Activated CD4-positive, alpha-beta T cell treated with anti-CD3 and anti-CD28 coated beads for 24 hours (primary cell): Measurements from ENCODE around the gene PHACTR4.
"Not testable (repeated sequence)": the region's sequence is repeated elsewhere in the genome, so short reads cannot be mapped to it uniquely, and the experiment has no call there.

Source experiments
- DNase-seq, 2 donors: peaks; one replicate each; pipeline ENCODE4 v3.0.0-alpha.2; 2020; ENCODE audit warnings: low read depth in 2 of 2

PHACTR4 gene

DNA sequence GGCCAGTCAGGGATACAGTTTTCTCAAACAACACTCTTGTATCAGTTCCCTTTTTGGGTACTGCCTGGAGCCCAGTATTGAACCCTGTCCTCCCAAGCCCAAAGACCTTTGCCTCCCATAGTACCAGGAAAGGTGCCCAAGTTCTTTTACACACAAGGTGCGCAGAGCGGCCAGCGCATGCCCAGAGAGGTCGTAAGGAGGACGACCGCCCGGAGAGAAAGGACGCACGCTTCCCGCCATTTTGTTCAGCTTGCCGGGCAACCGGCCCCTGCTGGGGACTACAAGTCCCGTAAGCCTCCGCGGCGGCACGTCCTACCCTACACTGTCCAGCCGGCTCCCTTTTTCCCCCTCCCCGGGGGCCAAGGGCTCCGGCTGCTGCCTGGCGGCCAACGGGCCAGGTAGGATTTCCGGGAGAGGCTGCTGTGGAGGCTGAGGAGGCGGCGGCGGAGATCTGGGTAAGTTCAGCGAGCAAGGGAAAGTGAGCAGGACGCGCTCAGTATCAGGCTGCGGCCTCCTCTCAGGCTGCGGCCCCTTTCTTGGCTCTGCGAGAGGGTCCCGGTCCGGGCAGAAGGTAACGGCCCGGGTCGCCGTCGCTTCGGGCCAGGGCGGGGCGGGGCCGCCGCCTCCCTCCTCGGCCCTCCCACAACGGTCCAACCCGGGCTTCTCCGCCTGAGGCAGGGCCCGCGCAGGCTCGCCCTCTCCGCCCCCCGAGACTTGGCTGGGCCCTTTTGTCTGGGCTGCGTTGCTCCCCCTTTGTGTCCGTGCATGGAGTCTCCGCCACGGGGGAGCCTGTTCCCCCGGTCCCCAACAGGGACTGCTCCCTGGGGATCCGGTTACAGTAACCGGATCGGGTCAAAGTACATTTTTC lies at the start of gene PHACTR4:
Gene PHACTR4 (plus strand): TSS at position 370 of the 868 bp plus-strand sequence. CDS start 37,708 bp downstream, outside the sequence.
- DNase-seq = peak; percentile 65 to 73

DNA sequence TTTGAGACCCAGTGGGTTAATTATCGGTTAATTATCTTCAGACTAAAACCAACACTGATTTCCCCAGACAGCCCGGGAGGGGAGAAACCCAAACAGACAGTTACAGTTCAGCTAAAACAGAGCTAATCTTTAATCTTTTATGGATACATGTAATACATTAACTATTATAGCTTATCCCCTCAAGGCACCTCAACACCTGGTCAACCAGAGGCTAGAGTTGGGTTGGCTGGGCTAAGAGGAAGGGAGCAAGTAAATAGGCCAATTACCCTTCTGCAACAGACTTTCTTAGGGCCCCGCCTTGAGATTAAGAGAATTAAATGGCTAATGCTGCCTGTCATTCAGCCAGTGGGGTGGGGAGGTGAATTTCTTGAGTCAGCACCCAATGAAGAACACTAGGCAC lies 47.3 kb upstream of the PHACTR4 start:
- DNase-seq = no peak

DNA sequence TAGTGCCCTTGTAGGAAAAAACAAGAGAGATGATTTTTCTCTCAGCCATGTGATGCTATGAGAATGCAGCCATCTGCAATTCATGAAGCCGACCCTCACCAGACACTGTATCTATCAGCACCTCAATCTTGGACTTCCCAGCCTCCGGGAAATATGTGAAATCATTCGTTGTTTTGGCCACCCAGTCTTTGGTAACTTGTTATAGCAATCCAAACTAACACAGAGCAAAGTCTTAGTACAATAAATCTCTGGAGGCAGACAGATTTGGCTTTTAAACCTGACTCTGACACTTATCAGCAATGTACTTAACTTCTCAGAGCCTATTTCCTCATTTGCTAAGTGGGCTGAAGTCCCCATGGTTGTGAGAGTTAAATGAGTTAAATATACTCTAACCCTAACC lies 45.8 kb upstream of the PHACTR4 start:
- DNase-seq = no peak

DNA sequence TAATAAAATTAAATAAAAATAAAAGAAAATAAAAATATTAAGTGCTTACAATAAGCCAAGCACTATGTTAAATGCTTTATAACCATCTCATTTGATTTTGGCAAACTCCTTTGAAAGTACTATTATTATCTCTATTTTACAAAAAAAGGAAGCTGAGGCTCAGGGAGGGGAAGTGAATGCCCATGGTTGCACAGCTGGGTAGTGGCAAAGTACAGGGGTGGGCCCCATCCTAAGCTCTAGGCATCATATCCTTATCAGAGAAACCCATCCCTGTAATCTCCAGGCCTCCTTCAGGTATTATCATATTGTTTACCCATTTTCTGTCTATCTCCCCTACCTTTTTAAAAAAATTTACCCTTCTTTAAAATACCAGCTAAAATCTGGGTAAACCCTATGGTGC lies 43.0 kb upstream of the PHACTR4 start:
- DNase-seq = no peak

DNA sequence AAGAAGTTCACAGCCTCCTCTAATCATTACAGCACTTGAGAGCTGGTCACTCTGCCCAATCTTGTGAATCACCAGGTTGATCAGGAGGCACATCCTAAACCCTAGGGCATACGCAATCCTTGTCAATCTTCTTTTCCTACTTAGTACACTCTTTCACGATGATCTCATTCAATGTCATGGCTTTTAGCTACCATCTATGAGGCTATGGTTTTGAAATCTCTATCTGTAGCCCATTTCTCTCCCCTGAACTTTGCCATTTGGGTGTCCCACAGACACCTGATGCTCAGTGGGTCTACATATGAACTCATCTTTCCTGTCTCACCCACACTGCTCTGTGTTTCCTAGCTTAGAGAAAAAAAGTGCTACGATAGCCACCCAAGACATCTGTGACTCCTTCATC lies 42.6 kb upstream of the PHACTR4 start:
- DNase-seq = no peak

DNA sequence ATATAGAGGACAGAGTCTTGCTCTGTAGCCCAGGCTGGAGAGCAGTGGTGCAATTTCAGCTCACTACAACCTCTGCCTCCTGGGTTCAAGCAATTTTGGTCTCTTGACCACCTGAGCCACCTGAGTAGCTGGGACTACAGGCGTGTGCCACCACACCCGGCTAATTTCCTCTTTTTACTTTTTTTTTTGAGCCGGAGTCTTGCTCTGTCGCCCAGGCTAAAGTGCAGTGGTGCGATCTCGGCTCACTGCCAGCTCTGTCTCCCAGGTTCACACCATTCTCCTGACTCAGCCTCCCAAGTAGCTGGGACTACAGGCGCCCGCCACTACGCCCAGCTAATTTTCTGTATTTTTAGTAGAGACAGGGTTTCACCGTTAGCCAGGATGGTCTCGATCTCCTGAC lies 42.1 kb upstream of the PHACTR4 start:
- DNase-seq = not testable (repeated sequence)

DNA sequence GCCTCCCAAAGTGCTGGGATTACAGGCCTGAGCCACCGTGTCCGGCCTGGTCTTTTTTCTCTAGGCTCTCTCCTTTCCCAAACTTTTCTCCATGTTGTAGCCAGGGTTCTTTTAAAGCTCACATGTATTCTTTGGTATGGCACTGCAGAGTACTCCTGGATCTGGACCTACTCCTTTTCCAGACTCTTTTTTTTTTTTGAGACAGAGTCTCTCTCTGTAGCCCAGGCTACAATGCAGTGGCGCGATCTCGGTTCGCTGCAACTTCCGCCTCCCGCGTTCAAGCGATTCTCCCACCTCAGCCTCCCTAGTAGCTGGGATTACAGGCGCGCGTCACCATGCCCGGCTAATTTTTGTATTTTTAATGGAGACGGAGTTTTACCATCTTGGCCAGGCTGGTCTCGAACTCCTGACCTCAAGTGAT lies 41.3 kb upstream of the PHACTR4 start:
- DNase-seq = no peak

DNA sequence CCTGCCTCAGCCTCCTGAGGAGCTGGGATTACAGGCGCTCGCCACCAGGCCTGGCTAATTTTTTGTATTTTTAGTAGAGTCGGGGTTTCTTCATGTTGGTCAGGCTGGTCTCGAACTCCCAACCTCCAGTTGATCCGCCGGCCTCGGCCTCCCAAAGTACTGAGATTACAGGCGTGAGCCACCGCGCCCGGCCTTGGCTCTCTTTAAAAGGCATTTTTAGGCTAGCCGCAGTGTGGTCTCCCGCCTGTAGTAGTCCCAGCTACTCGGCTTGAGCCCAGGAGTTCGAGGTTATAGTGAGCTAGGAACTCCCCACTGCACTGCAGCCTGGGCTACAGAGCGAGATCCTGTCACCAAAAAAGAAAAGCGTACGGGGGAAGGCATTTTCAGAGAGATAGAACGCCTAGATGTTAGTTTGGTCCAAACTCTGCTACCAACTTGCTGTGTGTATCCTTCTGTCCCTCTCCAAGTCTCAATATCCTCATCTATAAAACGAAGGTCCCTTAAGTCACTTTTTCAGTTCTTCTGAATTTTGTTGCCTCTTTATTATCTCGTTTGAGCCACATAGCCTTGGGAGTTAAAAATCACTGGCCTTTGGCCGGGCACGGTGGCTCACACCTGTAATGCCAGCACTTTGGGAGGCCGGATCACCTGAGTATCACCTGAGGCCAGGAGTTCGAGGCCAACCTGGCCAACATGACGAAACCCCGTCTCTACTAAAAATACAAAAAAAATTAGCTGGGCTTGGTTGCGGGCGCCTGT lies 40.0 kb upstream of the PHACTR4 start:
- peak; percentile 12 to 23 for DNase-seq

DNA sequence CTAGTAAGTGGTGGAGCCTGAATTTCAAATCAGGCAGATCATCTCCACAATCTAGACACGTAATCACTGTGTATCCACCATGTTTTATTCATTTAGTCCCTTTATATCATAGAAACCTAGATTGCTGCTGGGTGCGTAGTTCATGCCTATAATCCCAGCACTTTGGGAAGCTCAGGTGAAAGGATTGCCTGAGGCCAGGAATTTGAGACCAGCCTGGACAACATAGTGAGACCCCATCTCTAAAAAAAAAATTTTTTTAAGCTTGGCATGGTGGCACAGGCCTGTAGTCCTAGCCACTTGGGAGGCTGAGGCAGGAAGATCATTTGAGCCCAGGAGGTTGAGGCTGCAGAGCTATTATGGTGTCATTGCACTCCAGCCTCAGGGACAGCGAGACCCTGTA lies 30.6 kb upstream of the PHACTR4 start:
- no peak for DNase-seq

DNA sequence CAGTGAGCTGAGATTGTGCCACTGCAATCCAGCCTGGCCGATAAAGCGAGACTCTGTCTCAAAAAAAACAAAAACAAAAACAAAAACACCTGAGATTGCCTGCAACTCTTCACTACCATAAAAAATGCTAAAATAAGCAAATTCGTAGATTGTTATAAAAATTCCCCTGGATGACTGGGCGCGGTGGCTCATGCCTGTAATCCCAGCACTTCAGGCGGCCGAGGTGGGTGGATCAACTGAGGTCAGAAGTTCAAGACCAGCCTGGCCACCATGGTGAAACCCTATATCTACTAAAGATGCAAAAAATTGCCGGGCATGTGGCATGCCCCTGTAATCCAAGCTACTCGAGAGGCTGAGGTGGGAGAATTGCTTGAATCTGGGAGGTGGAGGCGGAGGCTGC lies 30.0 kb upstream of the PHACTR4 start:
- DNase-seq = no peak

DNA sequence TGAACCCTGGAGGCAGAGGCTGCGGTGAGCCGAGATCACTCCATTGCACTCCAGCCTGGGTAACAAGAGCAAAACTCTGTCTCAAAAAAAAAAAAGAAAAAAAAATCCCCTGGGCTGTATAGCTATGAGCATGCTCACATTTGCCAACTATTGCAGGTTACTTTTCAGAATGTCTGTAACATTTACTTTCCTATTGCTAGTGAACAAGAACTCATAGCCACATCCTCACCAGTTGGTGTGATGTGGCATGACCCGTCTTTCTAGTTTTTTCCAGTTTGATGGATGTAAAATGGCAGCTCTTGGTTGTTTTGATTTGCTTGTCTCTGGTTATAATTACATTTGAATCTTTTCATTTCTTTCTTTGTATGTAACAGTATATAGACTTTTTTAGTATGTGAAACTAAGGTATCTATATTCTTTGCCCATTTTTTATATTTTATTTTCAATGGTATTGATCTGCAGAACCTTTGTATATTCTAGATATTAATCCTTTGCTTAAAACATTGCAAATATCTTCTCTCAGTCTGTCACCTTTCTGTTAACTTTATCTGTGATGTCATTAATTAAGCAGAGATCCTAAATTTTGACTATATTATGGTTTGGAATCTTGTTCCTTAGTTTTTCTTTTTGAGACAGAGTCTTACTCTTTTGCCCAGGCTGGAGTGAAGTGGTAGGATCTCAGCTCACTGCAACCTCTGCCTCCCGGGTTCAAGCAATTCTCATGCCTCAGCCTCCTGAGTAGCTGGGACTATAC lies 29.1 kb upstream of the PHACTR4 start:
- no peak for DNase-seq

DNA sequence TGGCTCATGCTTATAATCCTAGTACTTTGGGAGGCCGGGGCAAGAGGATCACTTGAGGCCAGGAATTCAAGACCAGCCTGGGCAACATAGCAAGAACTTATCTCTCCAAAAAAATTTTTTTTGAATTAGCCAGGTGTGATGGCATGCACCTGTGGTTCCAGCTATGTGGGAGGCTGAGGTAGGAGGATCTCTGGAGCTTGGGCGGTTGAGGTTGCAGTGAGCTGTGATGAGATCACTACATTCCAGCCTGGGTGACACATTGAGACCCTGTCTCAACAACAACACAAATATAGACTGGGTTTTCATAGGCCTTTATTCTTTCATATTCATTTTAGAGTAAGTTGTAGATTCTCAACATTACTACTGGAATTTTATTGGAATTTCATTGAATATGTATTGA lies 27.9 kb upstream of the PHACTR4 start:
- DNase-seq = no peak

DNA sequence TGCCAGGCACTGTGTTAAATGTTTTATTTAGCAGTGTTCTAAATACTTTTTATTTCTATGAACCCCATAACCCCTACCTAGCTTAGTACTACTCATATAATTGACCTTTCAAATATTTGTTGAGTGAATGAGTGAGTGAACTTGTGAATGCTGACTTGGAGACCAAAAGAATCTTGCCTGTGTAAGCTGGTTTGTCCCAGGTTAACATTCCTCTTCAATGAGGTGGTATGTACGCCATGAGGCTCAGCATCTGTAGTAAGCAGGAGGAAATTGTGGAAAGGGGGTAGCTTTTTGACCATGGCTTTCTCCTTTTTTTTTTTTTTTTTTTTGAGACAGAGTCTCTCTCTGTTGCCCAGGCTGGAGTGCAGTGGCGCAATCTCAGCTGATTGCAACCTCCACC lies 26.1 kb upstream of the PHACTR4 start:
- no peak for DNase-seq

DNA sequence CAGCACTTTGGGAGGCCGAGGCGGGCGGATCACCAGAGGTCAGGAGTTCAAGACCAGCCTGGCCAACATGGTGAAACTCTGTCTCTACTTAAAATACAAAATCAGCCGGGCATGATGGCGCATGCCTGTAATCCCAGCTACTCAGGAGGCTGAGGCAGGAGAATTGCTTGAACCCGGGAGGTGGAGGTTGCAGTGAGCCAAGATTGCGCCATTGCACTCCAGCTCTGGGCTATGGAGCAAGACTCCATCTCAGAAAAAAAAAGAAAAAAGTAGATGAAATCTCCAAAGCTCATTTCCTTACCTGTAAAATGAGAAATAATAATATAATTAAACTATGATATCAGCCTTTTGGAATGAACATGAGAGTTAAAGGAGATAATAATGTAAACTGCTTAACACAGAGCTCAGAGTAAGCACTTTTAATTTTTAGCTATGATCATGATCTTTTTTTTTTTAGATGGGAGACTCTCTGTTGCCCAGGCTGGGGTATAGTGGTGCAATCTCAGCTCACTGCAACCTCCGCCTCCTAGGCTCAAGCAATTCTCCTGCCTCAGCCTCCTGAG lies 16.2 kb upstream of the PHACTR4 start:
- DNase-seq = not testable (repeated sequence)

DNA sequence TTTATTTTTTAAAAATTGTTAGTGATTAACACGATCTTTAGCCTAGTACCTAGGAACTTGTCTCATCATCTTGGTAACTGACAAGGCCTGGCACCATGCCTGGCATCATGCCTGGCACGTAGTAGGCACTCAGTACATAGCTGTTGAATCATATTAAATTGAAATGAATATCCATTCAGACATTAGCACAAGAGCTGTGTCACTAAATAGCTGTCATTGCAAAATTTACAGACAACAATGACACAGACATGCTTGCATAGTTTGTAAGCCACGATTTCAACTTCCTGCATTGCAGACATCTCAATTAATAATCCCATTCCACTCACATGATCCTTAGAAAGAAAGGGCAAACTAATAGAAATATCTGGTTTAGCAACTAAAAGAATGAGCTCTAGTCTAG lies 15.4 kb upstream of the PHACTR4 start:
- DNase-seq = no peak

DNA sequence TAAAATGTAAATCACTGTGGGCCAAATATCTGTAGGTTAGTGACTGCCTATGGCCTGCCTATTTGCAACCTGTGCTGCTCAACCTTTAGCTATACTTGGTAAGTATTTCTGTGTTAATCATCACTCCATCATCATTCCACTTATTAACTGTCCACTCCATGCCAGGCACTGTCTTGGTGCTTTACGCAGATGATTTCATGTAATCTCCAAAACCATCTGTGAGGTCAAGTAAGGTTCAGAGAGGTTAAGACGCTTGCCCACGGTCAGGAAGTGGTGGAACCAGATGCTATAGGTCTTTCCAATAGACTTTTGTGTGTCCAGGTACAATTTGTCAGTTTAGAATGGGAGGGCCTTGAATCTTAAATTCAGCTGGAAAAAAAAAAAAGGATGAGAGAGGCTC lies 10.8 kb upstream of the PHACTR4 start:
- no peak for DNase-seq

DNA sequence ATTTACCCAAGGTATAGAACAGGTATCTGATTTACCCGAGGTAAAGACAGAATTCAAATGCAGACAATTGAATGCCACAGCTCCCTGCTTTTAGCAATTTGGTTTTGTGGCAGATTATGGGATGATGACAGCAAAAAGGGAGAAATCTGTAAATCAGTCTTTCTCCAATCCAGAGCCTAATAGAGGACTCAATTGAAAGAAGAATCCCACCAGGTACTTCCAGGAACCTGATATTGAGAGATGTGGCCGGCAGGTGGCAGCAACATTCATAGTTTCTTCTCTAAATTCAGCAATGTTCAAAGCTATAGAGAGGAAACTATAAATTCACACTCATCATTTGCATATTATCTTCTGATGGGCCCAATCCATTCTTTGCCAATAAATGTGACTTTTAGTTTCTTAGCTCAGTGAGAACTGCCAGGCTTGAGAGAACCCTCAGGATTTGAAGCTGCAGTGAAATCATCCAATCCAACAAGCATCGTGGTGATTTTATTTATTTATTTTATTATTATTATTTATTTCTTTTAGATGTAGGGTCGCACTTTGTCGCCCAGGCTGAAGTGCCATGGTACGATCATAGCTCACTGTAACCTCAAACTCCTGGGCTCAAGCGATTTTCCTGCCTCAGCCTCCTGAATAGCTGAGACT lies 9.8 kb upstream of the PHACTR4 start:
- DNase-seq = peak; percentile 56 to 71

DNA sequence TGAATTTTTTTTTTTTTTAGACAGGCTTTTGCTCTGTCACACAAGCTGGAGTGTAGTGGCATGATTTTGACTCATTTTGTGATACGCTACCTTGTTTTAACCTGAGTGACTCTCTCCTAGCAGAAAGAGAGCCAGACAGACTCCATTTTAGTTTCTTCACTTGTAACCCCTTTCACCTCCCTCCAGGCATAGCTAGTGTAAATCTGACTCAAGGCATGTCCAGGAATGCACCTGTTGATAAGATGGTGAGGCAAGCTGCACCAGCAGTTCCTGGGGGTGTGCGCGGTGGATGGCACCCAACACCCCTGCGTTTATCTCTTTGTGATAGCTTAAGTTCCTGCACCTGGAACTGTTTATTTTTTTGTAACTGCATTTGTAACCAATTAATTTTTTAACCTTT lies 4.7 kb upstream of the PHACTR4 start:
- no peak for DNase-seq

DNA sequence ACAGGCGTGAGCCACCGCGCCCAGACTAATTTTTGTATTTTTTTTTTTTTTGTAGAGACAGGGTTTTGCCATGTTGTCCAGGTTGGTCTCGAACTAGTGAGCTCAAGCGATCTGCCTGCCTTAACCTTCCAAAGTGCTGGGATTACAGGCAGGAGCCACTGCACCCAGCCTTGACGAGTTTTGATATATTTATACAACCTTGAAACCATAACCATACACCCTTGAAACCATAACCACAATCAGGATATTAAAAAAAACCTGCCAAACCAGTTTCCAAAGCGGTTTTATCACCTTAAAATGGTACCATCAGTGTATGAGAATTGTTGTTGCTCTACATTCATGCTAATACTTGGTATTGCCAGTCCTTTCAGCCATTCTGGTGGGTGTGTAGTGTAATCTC lies 3.7 kb upstream of the PHACTR4 start:
- no peak for DNase-seq

DNA sequence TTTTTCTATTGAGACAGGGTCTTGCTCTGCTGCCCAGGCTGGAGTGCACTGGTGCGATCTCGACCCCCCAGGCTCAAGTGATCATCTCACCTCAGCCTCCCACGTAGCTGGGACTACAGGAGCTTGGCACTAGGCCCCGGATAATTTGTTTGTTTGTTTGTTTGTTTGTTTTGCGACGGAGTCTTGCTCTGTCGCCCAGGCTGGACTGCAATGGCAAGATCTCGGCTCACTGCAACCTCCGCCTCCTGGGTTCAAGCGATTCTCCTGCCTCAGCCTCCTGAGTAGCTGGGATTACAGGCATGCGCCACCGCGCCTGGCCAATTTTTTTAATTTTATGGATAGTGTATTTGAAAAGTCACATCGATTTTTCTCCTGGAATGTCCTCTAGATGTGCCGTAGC lies 932 bp upstream of the PHACTR4 start:
- DNase-seq = not testable (repeated sequence)

DNA sequence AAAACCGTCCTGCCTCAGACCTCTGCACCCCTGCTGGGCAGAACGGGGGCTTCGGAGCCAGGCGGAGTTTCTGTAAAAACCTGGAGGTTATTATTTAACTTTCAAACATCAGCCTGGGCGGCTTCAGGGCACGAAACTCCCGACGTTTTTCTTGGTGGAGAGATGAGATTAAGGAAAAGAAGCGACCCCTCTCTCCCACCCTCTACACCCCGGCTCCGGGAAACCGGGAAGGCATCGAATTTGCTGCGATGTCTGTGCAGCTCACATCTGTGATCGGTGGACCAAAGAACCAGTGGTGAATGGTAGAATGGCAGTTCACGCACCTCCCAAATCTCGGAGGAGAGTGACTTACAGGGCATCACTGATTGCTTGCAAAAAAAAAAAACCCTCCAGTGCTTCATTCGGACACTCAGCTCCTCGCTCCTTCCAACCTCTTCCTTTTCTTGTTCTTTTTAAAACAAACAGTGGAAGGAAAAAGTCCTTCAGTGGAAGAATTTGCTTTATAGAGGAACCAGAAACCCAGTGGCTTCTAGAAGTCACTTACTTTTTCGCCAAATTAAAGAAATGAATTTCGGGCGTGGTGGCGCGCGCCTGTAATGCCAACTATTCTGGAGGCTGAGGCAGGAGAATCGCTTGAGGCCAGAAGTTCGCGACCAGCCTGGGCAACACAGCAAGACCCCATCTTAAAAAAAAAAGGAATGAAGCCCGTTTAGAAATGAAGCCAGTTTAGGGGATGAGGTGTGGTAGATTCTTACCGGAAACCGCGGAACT lies 884 bp downstream of the PHACTR4 start:
- DNase-seq = peak; percentile 0 to 6
